Spinal cord (tissue), 10 donors: Measurements from ENCODE around the gene STAG1. TPM values are rescaled to one million over a fixed set of nuclear protein-coding genes. Genes with fewer than 3 reads are reported as not detected.
"Not testable (repeated sequence)": the region's sequence is repeated elsewhere in the genome, so short reads cannot be mapped to it uniquely, and the experiment has no call there.

Source experiments
- DNase-seq, 6 donors: peaks; one replicate each; pipeline versions ENCODE4 v3.0.0 to v3.0.0-alpha.2; 2013 to 2015; ENCODE audit warnings: low spot score in 6 of 6, low read depth in 4 of 6
- H3K27ac ChIP-seq: one replicate; pipeline ENCODE4 v1.5.1; 2013; ENCODE audit warnings: low read depth, low read length, control low read depth
- H3K27me3 ChIP-seq: one replicate; pipeline ENCODE4 v1.6.1; 2013; ENCODE audit warnings: low read length; ENCODE audit not compliant: control insufficient read depth, insufficient read depth
- H3K36me3 ChIP-seq: one replicate; pipeline ENCODE4 v1.6.1; 2013; ENCODE audit warnings: low read length; ENCODE audit not compliant: control insufficient read depth, insufficient read depth
- H3K4me1 ChIP-seq: one replicate; pipeline ENCODE4 v1.6.1; 2013; ENCODE audit warnings: low read length; ENCODE audit not compliant: control insufficient read depth, insufficient read depth
- H3K4me3 ChIP-seq: one replicate; pipeline ENCODE4 v1.5.1; 2013; ENCODE audit warnings: low read depth, low read length, control low read depth
- H3K9me3 ChIP-seq: one replicate; pipeline ENCODE4 v1.6.1; 2013; ENCODE audit warnings: low read length; ENCODE audit not compliant: control insufficient read depth, insufficient read depth
- whole genome bisulfite sequencing: methylation state at CpG from one replicate; pipeline ENCODE4 v1.1.5; 2013; ENCODE audit warnings: missing lambda C conversion rate; ENCODE audit not compliant: insufficient coverage; 5-methylcytosine and 5-hydroxymethylcytosine counted together
- polyA plus RNA-seq, 2 donors: library from polyadenylated mRNA; unstranded; fragments of 120-200 nt; gene quantifications; one replicate each; pipeline ENCODE4 v1.2.1, GENCODE V29; 2013; ENCODE audit not compliant: insufficient read length in 2 of 2
- total RNA-seq, 2 donors: library from RNA; depleted of rRNA in 1 of 2; stranded (reverse); fragments of 120-200 nt in 1 of 2; fragments of >200 nt in 1 of 2; gene quantifications; one replicate each; pipeline versions ENCODE4 v1.2.3 to v1.2.4, GENCODE V29; 2013 to 2014
- donor health status: healthy.

STAG1 gene
- total and polyA plus RNA-seq, 4 donors, result 24.8 to 77.4 (median 45.0) TPM

DNA sequence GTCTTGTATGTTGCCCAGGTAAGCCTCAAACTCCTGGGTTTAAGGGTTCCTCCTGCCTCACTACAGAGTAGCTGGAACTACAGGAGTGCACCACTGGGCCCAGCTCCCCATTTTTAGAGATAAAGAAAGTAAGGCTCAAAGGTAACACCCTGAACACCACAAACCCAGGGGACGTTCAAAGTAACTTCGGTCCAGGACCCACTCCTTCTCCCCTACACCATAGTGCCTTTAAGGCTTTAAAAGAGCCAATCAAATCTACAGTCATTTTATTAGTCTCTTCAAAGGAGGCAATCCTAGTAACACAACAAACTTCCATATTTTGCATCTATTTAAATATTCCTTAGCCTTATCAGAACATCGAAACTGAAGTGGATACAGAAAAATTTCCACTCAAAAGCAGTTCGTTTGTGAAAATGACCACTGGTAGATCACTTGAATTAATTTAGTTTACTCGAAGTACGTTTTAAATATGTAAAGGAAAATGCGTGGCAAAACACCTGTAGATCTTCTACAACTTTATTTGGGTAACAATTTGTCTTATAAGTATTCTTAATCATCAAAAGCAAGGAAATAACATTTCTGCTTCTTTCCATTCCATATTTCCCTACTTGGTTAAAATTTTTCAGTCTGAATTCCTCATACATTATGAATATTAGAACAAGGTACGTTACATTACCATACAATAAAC lies 1.8 kb downstream of the STAG1 start:
- H3K27me3 ChIP-seq, result no peaks in the 10 kb centered on the region
- peak in 2 of 6 donors; percentile 13 to 19 for DNase-seq
- H3K27ac ChIP-seq, result peak overlapping the region; percentile 94
- H3K4me1 ChIP-seq, result peaks cover 14% of the 10 kb centered on the region
- H3K36me3 ChIP-seq, result no peaks in the 10 kb centered on the region
- H3K9me3 ChIP-seq, result no peaks in the 10 kb centered on the region
- WGBS, result 17% methylated on average over 2 of the region's 8 CpGs
- peak overlapping the region; percentile 69 for H3K4me3 ChIP-seq

DNA sequence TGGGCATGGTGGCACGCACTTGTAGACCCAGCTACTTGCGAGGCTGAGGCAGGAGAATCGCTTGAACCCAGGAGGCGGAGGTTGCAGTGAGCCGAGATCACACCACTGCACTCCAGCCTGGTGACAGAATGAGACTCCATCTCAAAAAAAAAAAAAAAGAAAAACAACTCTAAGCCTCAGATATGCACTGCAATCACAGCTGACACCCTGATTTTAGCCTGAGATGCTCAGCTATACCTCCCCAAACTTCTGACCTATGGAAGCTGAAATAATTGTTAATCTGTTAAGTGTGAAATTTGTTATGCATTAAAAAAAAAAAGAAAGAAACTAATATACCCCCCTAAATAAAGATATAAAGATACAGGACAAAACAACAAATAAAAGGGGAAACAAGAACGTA lies 2.6 kb downstream of the STAG1 start:
- H3K9me3 ChIP-seq, H3K27me3 ChIP-seq, DNase-seq, H3K4me3 ChIP-seq, H3K36me3 ChIP-seq: not testable (repeated sequence)
- Histone ChIP-seq H3K27ac (peak overlapping the region; percentile 94), H3K4me1 (peaks cover 14% of the 10 kb centered on the region)
- WGBS, result no CpG with 5 or more reads among the region's 6 CpGs

DNA sequence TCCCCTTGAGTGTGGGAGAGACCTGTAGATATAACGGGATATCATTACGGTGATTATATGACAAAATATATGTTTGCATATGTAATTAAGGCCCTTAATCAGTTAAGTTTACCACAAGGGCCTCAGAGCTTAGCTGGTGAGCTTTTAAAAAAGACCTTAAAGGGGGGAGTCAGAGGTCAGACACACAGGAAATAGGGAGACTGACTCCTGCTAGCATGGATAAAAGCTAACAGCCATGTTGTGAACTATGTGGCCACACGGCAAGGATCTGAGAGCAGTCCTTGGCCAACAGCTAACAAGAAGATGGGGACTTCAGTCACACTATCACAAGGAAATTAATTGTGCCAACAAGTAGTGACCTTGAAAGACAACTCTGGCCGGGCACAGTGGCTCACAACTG lies 3.1 kb downstream of the STAG1 start:
- H3K4me1 ChIP-seq, result peaks cover 12% of the 10 kb centered on the region
- H3K27me3 ChIP-seq, result no peaks in the 10 kb centered on the region
- H3K9me3 ChIP-seq, result peaks cover under 1% of the 10 kb centered on the region
- no peaks in the 10 kb centered on the region for H3K36me3 ChIP-seq
- no peak overlapping the region for H3K4me3 ChIP-seq
- WGBS, result 40% methylated on average over 1 of the region's 4 CpGs
- no peak overlapping the region for H3K27ac ChIP-seq
- no peak for DNase-seq

- Histone ChIP-seq H3K4me1 (peaks cover 9% of the 10 kb centered on the region), H3K4me3 (no peak overlapping the region), H3K36me3 (no peaks in the 10 kb centered on the region), H3K27me3 (no peaks in the 10 kb centered on the region), H3K9me3 (peaks cover 4% of the 10 kb centered on the region), H3K27ac (no peak overlapping the region)
- DNase-seq, result no peak
Observed at GRCh38 chr3:136745916-136746315, 6.3 kb downstream of the STAG1 start.

- WGBS, result 100% methylated on average over 1 of the region's 2 CpGs
- H3K9me3 ChIP-seq, result peaks cover 4% of the 10 kb centered on the region
- no peaks in the 10 kb centered on the region for H3K36me3 ChIP-seq
- DNase-seq, result no peak
- no peak overlapping the region for H3K27ac ChIP-seq
- H3K4me3 ChIP-seq, result no peak overlapping the region
- H3K4me1 ChIP-seq, result peaks cover 5% of the 10 kb centered on the region
- H3K27me3 ChIP-seq, result no peaks in the 10 kb centered on the region
Observed at GRCh38 chr3:136741063-136741462, 11.1 kb downstream of the STAG1 start.

DNA sequence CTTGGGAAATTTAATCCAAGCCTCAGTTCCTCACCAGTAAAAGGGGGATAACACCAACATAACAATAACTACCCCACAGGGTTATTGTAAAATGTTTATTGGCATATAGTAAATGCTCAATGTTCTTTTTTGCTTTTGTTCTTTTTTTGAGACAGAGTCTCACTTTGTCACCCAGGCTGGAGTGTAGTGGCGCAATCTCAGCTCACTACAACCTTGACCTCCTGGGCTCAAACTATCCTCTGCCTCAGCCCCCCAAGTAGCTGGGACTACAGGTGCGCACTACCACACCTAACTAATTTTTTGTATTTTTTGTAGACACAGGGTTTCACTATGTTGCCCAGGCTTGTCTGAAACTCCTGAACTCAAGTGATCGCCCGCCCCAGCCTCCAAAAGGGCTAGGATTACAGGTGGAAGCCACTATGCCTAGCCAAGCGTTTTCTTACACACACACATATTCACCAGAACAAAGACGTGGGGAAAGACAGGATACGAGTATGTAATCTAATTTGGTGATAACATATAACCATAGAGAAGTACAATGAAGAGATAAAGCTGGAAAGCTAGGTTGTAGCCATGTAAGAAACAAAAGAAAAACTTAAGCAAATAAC lies 11.7 kb downstream of the STAG1 start:
- no peak for DNase-seq
- peaks cover 5% of the 10 kb centered on the region for H3K4me1 ChIP-seq
- H3K36me3 ChIP-seq, result no peaks in the 10 kb centered on the region
- H3K9me3 ChIP-seq, result peaks cover 4% of the 10 kb centered on the region
- H3K27me3 ChIP-seq, result no peaks in the 10 kb centered on the region
- WGBS, result 100% methylated on average over 1 of the region's 7 CpGs
- no peak overlapping the region for H3K4me3 ChIP-seq
- no peak overlapping the region for H3K27ac ChIP-seq

DNA sequence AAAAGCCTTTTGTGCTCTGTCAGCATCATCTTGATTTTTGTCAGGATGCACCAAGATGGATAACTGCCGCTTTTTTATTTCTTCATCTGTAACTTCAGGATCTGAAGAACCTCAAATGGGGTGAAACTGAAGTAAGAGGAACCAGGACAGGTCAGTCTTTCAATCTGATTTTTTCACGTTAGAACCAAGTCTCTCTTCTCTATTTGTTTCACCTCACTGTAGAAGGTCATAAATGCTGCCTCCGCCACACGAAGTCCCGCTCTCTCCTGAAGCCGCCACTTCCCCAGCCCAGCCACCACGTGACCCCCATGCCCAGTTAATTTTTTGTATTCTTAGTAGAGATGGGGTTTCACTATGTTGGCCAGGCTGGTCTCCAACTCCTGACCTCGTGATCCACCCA lies 15.2 kb downstream of the STAG1 start:
- not testable (repeated sequence) for H3K27me3 ChIP-seq, H3K36me3 ChIP-seq, DNase-seq, H3K4me1 ChIP-seq, H3K27ac ChIP-seq, H3K4me3 ChIP-seq, H3K9me3 ChIP-seq
- WGBS, result 60% methylated on average over 1 of the region's 8 CpGs

DNA sequence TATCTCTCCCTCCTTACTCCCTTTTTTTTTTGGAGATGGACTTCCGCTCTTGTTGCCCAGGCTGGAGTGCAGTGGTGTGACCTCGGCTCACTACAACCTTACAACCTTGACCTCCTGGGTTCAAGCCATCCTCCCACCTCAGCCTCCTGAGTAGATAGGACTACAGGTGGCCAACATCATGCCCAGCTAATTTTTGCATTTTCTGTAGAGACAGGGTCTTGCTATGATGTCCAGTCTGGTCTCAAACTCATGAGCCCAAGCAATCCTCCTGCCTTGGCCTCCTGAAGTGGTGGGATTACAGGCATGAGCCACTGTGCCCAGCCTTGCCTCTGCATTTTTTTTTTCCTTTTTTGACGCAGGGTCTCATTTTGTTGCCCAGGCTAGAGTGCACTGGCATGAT lies 17.1 kb downstream of the STAG1 start:
- DNase-seq, result no peak
- H3K9me3 ChIP-seq, result no peaks in the 10 kb centered on the region
- H3K4me1 ChIP-seq, result peaks cover 5% of the 10 kb centered on the region
- H3K36me3 ChIP-seq, result no peaks in the 10 kb centered on the region
- H3K27ac ChIP-seq, result no peak overlapping the region
- H3K27me3 ChIP-seq, result no peaks in the 10 kb centered on the region
- WGBS, result 100% methylated on average over 3 of the region's 3 CpGs
- H3K4me3 ChIP-seq, result no peak overlapping the region

GRCh38 chr3:136734382-136735070 lies 17.7 kb downstream of the STAG1 start:
- Histone ChIP-seq H3K4me3 (no peak overlapping the region), H3K4me1 (peaks cover 10% of the 10 kb centered on the region), H3K27ac (no peak overlapping the region), H3K9me3 (no peaks in the 10 kb centered on the region), H3K27me3 (no peaks in the 10 kb centered on the region), H3K36me3 (no peaks in the 10 kb centered on the region)
- WGBS, result 56% methylated on average over 1 of the region's 3 CpGs
- no peak for DNase-seq
